ENCODE results near the gene CD300H.

DNA sequence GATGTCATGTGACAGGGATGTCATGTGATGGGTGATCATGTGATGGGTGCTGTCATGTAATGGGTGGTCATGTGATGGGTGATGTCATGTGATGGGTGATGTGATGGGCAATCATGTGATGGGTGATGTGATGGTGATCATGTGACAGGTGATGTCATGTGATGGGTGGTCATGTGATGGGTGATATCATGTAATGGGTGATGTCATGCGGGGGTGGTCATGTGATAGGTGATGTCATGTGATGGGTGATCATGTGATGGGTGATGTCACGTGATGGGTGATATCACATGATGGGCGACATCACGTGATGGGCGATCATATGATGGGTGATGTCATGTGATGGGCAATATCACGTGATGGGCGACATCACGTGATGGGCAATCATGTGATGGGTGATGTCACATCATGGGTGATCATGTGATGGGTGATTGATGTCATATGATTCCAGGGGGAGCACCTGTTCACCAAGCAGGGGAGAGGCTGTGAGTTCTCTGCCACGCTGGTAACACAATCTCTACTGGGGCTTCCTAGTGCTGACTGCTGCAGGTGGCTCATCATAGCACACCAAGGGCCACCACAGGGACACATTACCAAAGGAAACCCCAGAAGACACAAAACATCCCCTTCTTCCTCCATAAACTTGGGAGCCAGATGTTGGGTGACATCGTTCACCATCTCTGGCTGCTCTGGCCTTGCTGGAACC, 52.5 kb downstream of the CD300H start:
- TF ChIP-seq, protein P1, sequence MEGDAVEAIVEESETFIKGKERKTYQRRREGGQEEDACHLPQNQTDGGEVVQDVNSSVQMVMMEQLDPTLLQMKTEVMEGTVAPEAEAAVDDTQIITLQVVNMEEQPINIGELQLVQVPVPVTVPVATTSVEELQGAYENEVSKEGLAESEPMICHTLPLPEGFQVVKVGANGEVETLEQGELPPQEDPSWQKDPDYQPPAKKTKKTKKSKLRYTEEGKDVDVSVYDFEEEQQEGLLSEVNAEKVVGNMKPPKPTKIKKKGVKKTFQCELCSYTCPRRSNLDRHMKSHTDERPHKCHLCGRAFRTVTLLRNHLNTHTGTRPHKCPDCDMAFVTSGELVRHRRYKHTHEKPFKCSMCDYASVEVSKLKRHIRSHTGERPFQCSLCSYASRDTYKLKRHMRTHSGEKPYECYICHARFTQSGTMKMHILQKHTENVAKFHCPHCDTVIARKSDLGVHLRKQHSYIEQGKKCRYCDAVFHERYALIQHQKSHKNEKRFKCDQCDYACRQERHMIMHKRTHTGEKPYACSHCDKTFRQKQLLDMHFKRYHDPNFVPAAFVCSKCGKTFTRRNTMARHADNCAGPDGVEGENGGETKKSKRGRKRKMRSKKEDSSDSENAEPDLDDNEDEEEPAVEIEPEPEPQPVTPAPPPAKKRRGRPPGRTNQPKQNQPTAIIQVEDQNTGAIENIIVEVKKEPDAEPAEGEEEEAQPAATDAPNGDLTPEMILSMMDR (IDR thresholded peaks at IDR 0.05) = no peak
- peak in 2 of 3 donors; percentile 30 to 67 for TF ChIP-seq POLR2AphosphoS5 (IDR thresholded peaks at IDR 0.05)

Data from breast epithelium (tissue), 3 donors.